HG03139 (cell line): Measurements from ENCODE around the gene PLCB2.

ENCODE experiments used
- ATAC-seq: cut with Tn5 transposase; IDR thresholded peaks from one replicate; pipeline ENCODE4 v1.9.1; 2021; ENCODE audit not compliant: unreplicated experiment

The PLCB2 gene

GRCh38 chr15:40253167-40253790 lies 54.5 kb downstream of the PLCB2 start:
- ATAC-seq = no peak

- no peak for ATAC-seq
These were observed 55.1 kb downstream of the PLCB2 start for GRCh38 chr15:40252438-40253166.

GRCh38 chr15:40252141-40252437 lies 55.6 kb downstream of the PLCB2 start:
- no peak for ATAC-seq

- ATAC-seq = no peak
These were observed 56.1 kb downstream of the PLCB2 start for GRCh38 chr15:40251486-40252140.

GRCh38 chr15:40250771-40251483 lies 56.8 kb downstream of the PLCB2 start:
- no peak for ATAC-seq

- ATAC-seq = no peak
These were observed 57.5 kb downstream of the PLCB2 start for GRCh38 chr15:40250304-40250656.

- no peak for ATAC-seq
These were observed 58.0 kb downstream of the PLCB2 start for GRCh38 chr15:40249477-40250303.

GRCh38 chr15:40248006-40248783 lies 59.5 kb downstream of the PLCB2 start:
- no peak for ATAC-seq

GRCh38 chr15:40247406-40247971 lies 60.2 kb downstream of the PLCB2 start:
- no peak for ATAC-seq

- no peak for ATAC-seq
These were observed 61.0 kb downstream of the PLCB2 start for GRCh38 chr15:40246496-40247280.

GRCh38 chr15:40245666-40246450 lies 61.9 kb downstream of the PLCB2 start:
- no peak for ATAC-seq

GRCh38 chr15:40244961-40245523 lies 62.7 kb downstream of the PLCB2 start:
- no peak for ATAC-seq

- ATAC-seq = no peak
These were observed 64.5 kb downstream of the PLCB2 start for GRCh38 chr15:40243126-40243810.

- no peak for ATAC-seq
These were observed 65.1 kb downstream of the PLCB2 start for GRCh38 chr15:40242601-40243000.

GRCh38 chr15:40242213-40242599 lies 65.5 kb downstream of the PLCB2 start:
- ATAC-seq = no peak

GRCh38 chr15:40241269-40242212 lies 66.2 kb downstream of the PLCB2 start:
- ATAC-seq = no peak
